Osteoblast (primary cell): ENCODE results near the gene PARP14. TPM values are rescaled to one million over a fixed set of nuclear protein-coding genes. Genes with fewer than 3 reads are reported as not detected.
A peak's percentile ranks its signal among the peaks of the same experiment; 100 is the strongest.

Experiments used
- DNase-seq: peaks from one replicate; pipeline ENCODE4 v3.0.0; 2011; ENCODE audit warnings: low spot score, mixed read lengths; ENCODE audit not compliant: insufficient read length; ENCODE audit errors: missing footprints
- H2AFZ ChIP-seq: 2 replicates; pipeline ENCODE4 v1.6.0; 2011; ENCODE audit warnings: mild to moderate bottlenecking, low read length
- H3K27ac ChIP-seq: 2 replicates; pipeline ENCODE4 v1.5.1; 2011; ENCODE audit warnings: mild to moderate bottlenecking, low read depth, low read length, moderate library complexity
- H3K27me3 ChIP-seq: 2 replicates; pipeline ENCODE4 v1.6.0; 2012; ENCODE audit warnings: mild to moderate bottlenecking, control low read depth, inconsistent platforms, low read length, moderate library complexity; ENCODE audit not compliant: insufficient read depth
- H3K36me3 ChIP-seq: 2 replicates; pipeline ENCODE4 v1.5.1; 2011; ENCODE audit warnings: mild to moderate bottlenecking, low read length, control low read depth, moderate library complexity; ENCODE audit not compliant: insufficient read depth
- H3K4me1 ChIP-seq: 2 replicates; pipeline ENCODE4 v1.5.1; 2011; ENCODE audit warnings: mild to moderate bottlenecking, low read length, control low read depth, moderate library complexity; ENCODE audit not compliant: insufficient read depth
- H3K4me2 ChIP-seq: 2 replicates; pipeline ENCODE4 v1.6.0; 2011; ENCODE audit warnings: mild to moderate bottlenecking, low read length; ENCODE audit not compliant: insufficient read depth
- H3K4me3 ChIP-seq: fragments of 200-600 bp; sonication (generic); 3 replicates; pipeline ENCODE4 v1.5.1; 2012; ENCODE audit warnings: mild to moderate bottlenecking, low read length, inconsistent platforms; ENCODE audit not compliant: insufficient read depth
- H3K79me2 ChIP-seq: 2 replicates; pipeline ENCODE4 v1.6.0; 2012; ENCODE audit warnings: mild to moderate bottlenecking, low read length, control low read depth, inconsistent platforms; ENCODE audit not compliant: insufficient read depth
- H3K9me3 ChIP-seq: 2 replicates; pipeline ENCODE4 v1.5.1; 2011; ENCODE audit warnings: low read depth, low read length, control low read depth
- H4K20me1 ChIP-seq: 2 replicates; pipeline ENCODE4 v1.6.0; 2012; ENCODE audit warnings: mild to moderate bottlenecking, low read length, control low read depth; ENCODE audit not compliant: insufficient read depth
- total RNA-seq: library from RNA; depleted of rRNA; stranded (reverse); fragments of >200 nt; gene quantifications from 2 replicates; pipeline ENCODE4 v1.2.3, GENCODE V29; 2012
- TF ChIP-seq, protein P1 (sequence below): IDR thresholded peaks from 2 replicates; pipeline ENCODE4 v1.5.1; 2011; ENCODE audit warnings: mild to moderate bottlenecking, low read depth, low read length, moderate library complexity; ENCODE audit errors: extremely low read depth

The PARP14 gene
- total RNA-seq, 1 donor = 84.3 TPM

GRCh38 chr3:122679085-122679881, 1.4 kb upstream of the PARP14 start:
- H3K4me2 ChIP-seq = peak overlapping the region; percentile 91
- TF ChIP-seq, protein P1, sequence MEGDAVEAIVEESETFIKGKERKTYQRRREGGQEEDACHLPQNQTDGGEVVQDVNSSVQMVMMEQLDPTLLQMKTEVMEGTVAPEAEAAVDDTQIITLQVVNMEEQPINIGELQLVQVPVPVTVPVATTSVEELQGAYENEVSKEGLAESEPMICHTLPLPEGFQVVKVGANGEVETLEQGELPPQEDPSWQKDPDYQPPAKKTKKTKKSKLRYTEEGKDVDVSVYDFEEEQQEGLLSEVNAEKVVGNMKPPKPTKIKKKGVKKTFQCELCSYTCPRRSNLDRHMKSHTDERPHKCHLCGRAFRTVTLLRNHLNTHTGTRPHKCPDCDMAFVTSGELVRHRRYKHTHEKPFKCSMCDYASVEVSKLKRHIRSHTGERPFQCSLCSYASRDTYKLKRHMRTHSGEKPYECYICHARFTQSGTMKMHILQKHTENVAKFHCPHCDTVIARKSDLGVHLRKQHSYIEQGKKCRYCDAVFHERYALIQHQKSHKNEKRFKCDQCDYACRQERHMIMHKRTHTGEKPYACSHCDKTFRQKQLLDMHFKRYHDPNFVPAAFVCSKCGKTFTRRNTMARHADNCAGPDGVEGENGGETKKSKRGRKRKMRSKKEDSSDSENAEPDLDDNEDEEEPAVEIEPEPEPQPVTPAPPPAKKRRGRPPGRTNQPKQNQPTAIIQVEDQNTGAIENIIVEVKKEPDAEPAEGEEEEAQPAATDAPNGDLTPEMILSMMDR = peak; percentile 88
- DNase-seq = peak; percentile 88
- H4K20me1 ChIP-seq = no peaks in the 10 kb centered on the region
- H2AFZ ChIP-seq = peak overlapping the region; percentile 95
- H3K4me3 ChIP-seq = peak overlapping the region; percentile 84
- peaks cover 14% of the 10 kb centered on the region for H3K79me2 ChIP-seq
- H3K36me3 ChIP-seq = no peaks in the 10 kb centered on the region
- H3K4me1 ChIP-seq = peaks cover 28% of the 10 kb centered on the region
- H3K27ac ChIP-seq = peak overlapping the region; percentile 68
- no peaks in the 10 kb centered on the region for H3K9me3 ChIP-seq
- H3K27me3 ChIP-seq = no peaks in the 10 kb centered on the region

GRCh38 chr3:122679882-122680474, 661 bp upstream of the PARP14 start:
- Histone ChIP-seq H3K79me2 (peaks cover 14% of the 10 kb centered on the region), H3K9me3 (no peaks in the 10 kb centered on the region), H3K4me1 (peaks cover 28% of the 10 kb centered on the region), H2AFZ (peak overlapping the region; percentile 95), H3K27ac (peak overlapping the region; percentile 68), H4K20me1 (no peaks in the 10 kb centered on the region), H3K4me2 (peak overlapping the region; percentile 91), H3K36me3 (no peaks in the 10 kb centered on the region), H3K27me3 (no peaks in the 10 kb centered on the region), H3K4me3 (peak overlapping the region; percentile 84)
- TF ChIP-seq, protein P1 = no peak
- peak; percentile 59 for DNase-seq

DNA sequence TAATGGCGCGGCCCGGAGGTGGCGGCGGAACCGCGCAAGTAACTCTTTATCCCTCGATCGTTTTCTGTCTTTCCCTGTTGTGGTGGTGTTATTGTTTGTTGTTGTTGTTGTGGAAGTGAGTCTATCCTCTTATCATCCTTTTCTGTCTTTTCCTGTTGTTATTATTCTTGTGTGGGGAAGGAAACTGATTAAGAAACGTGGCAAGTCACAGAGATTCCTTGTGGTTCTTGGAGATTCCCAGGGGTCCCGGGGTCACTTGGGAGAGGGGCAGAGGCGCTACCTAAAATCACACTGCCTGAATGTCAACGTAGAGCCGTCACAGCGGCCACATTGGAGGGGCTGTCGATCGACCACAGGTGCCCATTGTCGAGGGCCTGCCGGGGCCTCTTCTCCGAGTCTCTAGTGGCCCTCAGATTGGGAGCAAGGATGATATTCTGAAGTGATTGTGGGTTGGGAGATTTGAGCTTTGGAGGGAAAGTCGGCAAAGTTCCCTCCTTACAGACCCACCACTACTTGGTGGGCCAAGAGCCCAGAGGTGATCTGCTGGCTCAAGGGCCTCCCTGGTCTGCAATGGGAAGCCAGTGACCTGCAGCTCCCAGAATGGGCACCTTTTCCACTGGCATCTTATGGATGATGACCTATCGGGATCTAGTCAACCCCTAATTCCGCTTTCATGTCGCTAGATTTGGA, 790 bp downstream of the PARP14 start:
- no peaks in the 10 kb centered on the region for H3K9me3 ChIP-seq
- H4K20me1 ChIP-seq = no peaks in the 10 kb centered on the region
- H3K79me2 ChIP-seq = peaks cover 14% of the 10 kb centered on the region
- H3K4me2 ChIP-seq = peak overlapping the region; percentile 84
- H2AFZ ChIP-seq = peak overlapping the region; percentile 92
- peaks cover 28% of the 10 kb centered on the region for H3K4me1 ChIP-seq
- no peaks in the 10 kb centered on the region for H3K27me3 ChIP-seq
- TF ChIP-seq, protein P1 = no peak
- H3K36me3 ChIP-seq = no peaks in the 10 kb centered on the region
- peak overlapping the region; percentile 84 for H3K4me3 ChIP-seq
- no peak for DNase-seq
- no peak overlapping the region for H3K27ac ChIP-seq
